NCI-H2196 treated with DMSO at 0.1 percent for 48 hours (cell line): ENCODE measurements around the gene SLFN5.
"Not testable (repeated sequence)": the region's sequence is repeated elsewhere in the genome, so short reads cannot be mapped to it uniquely, and the experiment has no call there.

ENCODE experiments used
- DNase-seq: peaks from one replicate; lab custom pipeline; 2025; ENCODE audit not compliant: unreplicated experiment; lab: John Stamatoyannopoulos, UW

Gene SLFN5

GRCh38 chr17:35287286-35287811 is 44.5 kb downstream of the SLFN5 start:
- no peak for DNase-seq

- DNase-seq: no peak
Observed at GRCh38 chr17:35289222-35289621, 46.4 kb downstream of the SLFN5 start.

GRCh38 chr17:35291802-35292201 is 48.9 kb downstream of the SLFN5 start:
- no peak for DNase-seq

GRCh38 chr17:35293151-35293847 is 50.4 kb downstream of the SLFN5 start:
- no peak for DNase-seq

GRCh38 chr17:35294756-35295155 is 51.9 kb downstream of the SLFN5 start:
- no peak for DNase-seq

- no peak for DNase-seq
Observed at GRCh38 chr17:35295686-35296085, 52.8 kb downstream of the SLFN5 start.

GRCh38 chr17:35297666-35298065 is 54.8 kb downstream of the SLFN5 start:
- DNase-seq: no peak

- DNase-seq: no peak
Observed at GRCh38 chr17:35298639-35299038, 55.8 kb downstream of the SLFN5 start.

GRCh38 chr17:35299135-35299534 is 56.3 kb downstream of the SLFN5 start:
- DNase-seq: no peak

- not testable (repeated sequence) for DNase-seq
Observed at GRCh38 chr17:35309345-35309744, 66.5 kb downstream of the SLFN5 start.

- DNase-seq: no peak
Observed at GRCh38 chr17:35312346-35312745, 69.5 kb downstream of the SLFN5 start.

- peak; percentile 20 for DNase-seq
Observed at GRCh38 chr17:35312790-35313711, 70.2 kb downstream of the SLFN5 start.

- DNase-seq: no peak
Observed at GRCh38 chr17:35313875-35314409, 71.1 kb downstream of the SLFN5 start.

GRCh38 chr17:35314415-35315216 is 71.7 kb downstream of the SLFN5 start:
- DNase-seq: no peak

GRCh38 chr17:35315283-35315682 is 72.4 kb downstream of the SLFN5 start:
- DNase-seq: no peak

GRCh38 chr17:35315971-35316370 is 73.1 kb downstream of the SLFN5 start:
- no peak for DNase-seq

- DNase-seq: no peak
Observed at GRCh38 chr17:35322749-35323148, 79.9 kb downstream of the SLFN5 start.
